GM12872 (cell line): Measurements from ENCODE around the gene KRT3.

ENCODE experiments used
- TF ChIP-seq, protein P1 (sequence below): IDR thresholded peaks from 3 replicates; pipeline ENCODE4 v1.5.1; 2011; ENCODE audit warnings: low read depth, mild to moderate bottlenecking, low read length, moderate library complexity; ENCODE audit not compliant: insufficient read depth

The KRT3 gene

DNA sequence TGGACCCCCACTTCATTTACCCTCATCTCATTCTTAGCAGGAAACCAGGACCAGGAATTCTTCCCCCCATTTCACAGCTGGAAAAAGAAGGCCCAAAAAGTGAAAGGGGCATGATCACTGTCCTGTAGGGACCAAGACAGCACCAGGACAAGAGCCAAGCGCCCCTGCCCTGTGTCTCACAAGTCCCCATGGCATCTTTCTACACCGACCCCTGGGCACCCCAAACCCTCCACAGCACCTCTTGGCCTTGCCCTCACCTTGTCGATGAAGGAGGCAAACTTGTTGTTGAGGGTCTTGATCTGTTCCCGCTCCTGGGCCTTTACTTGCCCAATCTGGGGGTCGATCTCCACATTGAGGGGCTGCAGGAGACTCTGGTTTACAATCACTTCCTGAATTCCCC lies 19.5 kb downstream of the KRT3 start:
- TF ChIP-seq, protein P1, sequence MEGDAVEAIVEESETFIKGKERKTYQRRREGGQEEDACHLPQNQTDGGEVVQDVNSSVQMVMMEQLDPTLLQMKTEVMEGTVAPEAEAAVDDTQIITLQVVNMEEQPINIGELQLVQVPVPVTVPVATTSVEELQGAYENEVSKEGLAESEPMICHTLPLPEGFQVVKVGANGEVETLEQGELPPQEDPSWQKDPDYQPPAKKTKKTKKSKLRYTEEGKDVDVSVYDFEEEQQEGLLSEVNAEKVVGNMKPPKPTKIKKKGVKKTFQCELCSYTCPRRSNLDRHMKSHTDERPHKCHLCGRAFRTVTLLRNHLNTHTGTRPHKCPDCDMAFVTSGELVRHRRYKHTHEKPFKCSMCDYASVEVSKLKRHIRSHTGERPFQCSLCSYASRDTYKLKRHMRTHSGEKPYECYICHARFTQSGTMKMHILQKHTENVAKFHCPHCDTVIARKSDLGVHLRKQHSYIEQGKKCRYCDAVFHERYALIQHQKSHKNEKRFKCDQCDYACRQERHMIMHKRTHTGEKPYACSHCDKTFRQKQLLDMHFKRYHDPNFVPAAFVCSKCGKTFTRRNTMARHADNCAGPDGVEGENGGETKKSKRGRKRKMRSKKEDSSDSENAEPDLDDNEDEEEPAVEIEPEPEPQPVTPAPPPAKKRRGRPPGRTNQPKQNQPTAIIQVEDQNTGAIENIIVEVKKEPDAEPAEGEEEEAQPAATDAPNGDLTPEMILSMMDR = no peak

DNA sequence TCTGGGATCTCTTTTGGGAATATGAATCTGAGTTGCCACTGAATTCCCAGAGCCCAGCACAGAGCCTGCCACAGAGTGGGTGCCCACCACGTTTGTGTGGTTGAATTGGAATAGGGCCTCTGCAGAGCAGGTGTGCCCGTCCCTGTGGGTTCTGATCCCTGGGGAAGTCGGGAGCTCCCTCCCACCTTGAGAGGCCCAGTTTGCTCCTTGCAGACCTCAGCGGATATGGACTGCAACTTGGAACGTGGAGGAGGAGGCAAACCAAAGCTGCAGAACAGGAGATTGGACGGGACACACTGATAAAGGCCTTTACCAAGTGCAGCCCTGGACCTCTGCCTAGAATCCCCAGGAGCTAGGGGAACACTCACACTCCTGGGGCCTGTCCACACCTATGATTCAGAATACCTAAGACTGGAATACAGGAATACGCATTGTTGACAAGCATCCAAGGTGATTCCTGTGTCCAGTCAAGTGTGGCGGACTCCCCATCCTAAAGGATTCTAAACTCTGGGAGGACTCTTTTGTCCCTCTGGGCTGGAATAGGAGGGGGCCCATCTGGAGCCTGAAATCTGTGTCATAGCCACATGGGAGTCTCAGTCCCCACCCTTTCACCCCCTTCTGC lies 21.2 kb downstream of the KRT3 start:
- TF ChIP-seq, protein P1 = no peak

DNA sequence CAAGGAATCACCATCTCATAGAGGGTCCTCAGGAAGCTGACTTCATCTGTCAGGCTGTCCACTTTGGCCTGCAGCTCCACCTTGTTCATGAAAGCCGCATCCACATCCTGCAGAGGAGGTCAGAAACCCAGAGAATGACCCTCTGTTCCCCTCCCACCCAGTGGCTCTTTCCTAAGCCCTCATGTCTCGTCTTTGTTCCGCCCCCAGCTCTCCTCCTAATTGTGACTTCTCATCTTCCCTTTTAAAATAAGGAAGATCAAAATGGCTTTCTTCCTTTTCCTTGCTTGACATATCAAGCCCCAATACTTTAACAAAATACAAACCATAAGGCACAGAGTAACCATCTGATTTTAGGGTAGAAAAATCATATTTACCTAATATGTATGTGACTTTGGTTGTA lies 23.1 kb downstream of the KRT3 start:
- TF ChIP-seq, protein P1 = no peak

DNA sequence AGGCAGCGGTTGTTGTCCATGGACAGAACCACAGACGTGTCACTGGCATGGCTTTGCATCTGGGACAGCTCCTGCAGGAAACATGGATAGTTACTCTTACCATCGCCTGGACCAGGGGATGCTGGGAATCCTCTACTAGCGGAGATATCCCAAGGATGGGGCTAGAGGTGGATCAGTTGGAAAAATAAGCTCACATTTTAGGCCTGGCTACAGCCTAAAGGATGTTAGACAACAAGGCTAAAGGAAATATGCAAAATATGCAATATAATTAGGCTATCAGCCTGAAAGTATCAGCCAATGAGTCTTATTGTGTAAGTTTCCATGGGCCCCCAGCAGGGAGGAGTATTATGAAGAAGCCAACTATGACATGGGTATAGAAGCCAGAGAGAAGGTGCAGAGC lies 23.7 kb downstream of the KRT3 start:
- TF ChIP-seq, protein P1 = no peak

DNA sequence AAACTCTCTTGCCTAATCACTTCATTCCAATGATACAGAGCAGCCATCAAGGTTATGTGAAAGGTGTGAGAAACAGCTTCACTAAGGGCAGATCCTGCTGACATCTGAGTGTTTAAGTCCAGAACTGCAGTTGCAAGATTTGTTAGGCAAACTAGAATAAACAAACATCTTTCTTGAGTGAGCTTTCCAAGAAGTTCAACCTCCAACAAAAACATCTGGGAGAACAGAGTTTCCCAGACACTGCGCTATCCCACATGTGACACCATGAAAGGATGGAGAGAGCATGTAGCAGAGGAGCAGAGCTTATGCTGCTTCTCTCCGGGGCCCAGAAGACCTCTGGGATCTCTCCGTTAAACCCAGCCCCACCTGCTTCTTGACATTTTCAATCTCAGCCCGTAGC lies 24.4 kb downstream of the KRT3 start:
- TF ChIP-seq, protein P1 = no peak

DNA sequence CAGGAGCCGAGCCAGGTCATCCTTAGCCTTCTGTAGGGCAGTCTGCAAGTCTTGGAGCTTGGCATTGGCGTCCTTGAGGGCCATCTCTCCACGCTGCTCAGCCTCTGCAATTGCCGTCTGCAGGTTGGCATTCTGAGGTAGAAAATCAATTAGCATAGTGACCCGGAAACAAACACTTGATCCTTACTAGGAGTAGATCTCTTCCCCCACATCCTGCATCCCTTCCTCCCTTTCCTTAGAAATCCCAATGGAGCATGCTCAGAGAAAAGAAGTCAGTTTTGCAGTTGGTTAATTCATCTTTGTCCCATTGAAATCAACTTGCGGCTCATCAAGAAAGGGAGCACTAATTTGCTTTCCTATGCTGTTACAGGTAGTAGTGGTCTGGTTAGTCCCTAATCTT lies 24.8 kb downstream of the KRT3 start:
- TF ChIP-seq, protein P1 = no peak

DNA sequence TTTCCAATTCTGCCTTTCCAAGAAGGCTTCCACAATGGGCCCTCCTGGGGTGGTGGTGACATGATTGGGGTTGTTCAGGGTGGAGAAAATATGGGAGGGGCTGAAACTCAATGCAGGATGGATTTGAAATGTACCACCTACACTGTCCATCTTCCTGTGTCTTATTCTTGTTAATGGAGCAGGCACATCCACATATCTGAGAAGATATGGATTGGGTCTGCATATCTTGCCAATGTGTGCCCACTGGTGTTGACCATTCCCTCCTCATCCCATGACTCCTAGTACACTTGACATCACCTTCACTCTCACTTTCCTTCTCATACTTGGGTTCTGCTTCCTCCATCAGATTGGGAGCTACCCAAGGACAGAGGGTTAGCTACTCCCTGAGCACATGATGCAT lies 26.0 kb downstream of the KRT3 start:
- TF ChIP-seq, protein P1 = no peak

DNA sequence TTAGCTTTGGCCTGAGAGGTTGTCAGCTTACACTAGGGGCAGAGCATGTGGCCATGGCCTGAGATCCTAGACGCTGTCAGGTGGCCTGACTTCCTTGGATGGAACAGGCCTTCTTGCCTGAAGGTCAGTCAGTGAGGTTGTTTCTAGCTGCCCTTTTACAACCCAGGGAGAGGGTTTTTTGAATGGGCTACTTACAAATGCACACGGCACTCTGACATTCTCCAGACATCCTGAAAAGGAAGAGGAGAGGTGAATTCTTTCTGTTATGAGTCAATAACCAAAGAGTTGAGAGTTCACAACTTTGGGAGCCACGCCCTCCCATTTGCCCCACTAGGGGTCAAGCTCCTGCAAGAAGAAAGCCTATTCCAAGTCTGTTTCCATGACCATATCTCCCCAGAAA lies 26.6 kb downstream of the KRT3 start:
- TF ChIP-seq, protein P1 = no peak
